C4-2B (cell line): ENCODE results near the gene NFATC2.

Experiments used
- ZFX ChIP-seq: fragments of 450-650 bp; IDR thresholded peaks from 2 replicates; pipeline ENCODE4 v1.6.1; 2017
- TF ChIP-seq, protein P1 (sequence below): fragments of 450-650 bp; conservative IDR thresholded peaks from 2 replicates; pipeline ENCODE4 v1.5.1; 2017; ENCODE audit warnings: mild to moderate bottlenecking

DNA sequence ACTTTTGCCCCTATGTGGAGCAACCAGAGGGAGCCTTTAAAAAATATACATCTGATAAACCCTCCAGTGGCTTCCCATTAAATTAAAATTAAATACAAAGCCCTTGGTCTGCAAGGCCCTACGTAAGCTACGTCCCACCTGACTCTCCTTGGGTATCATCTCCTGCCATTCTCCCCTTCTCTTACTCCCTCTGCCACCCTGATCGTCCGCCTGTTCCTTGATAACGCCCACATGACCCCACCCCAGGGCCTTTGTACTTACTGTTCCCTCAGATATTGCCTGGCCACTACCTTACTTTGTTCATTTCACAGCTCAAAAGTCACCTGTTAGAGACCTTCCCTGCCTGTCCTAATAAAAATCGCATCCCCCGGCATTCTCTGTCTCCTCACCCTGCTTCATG lies 5.4 kb upstream of the NFATC2 start:
- TF ChIP-seq, protein P1, sequence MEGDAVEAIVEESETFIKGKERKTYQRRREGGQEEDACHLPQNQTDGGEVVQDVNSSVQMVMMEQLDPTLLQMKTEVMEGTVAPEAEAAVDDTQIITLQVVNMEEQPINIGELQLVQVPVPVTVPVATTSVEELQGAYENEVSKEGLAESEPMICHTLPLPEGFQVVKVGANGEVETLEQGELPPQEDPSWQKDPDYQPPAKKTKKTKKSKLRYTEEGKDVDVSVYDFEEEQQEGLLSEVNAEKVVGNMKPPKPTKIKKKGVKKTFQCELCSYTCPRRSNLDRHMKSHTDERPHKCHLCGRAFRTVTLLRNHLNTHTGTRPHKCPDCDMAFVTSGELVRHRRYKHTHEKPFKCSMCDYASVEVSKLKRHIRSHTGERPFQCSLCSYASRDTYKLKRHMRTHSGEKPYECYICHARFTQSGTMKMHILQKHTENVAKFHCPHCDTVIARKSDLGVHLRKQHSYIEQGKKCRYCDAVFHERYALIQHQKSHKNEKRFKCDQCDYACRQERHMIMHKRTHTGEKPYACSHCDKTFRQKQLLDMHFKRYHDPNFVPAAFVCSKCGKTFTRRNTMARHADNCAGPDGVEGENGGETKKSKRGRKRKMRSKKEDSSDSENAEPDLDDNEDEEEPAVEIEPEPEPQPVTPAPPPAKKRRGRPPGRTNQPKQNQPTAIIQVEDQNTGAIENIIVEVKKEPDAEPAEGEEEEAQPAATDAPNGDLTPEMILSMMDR = no peak
- no peak for TF ChIP-seq ZFX
